ENCODE results near the gene BCL2A1.

BCL2A1 gene

DNA sequence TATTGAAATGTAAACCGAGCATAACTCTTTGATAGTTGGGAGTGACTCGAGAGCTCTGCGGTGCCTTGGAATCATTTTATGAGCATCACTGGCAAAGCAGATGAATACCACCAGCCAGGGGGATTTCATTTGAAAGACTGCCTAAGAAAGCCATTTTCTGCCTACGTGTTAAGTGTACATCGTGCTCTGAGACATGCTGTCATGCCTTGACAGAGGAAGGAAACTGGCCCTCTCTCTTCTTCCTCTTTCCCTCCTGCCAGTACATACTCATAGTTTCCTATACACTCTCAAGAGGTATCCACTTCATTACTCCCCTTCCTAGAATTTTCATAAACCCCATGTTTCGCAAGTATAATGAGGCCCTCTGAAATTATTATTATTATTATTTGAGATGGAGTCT lies 8.8 kb downstream of the BCL2A1 start:
- H3K27ac Mint-ChIP-seq: peak overlapping the region; percentile 85
- DNase-seq (no peak), ATAC-seq (replicated peaks) (peak; percentile 68 to 70)
- peaks cover 4 to 5% of the 10 kb centered on the region in 2 donors for H3K9me3 Mint-ChIP-seq
- peaks cover 22 to 53% of the 10 kb centered on the region in 2 donors for H3K4me1 Mint-ChIP-seq
- H3K36me3 Mint-ChIP-seq: peaks cover 43 to 52% of the 10 kb centered on the region in 2 donors
- H3K4me3 Mint-ChIP-seq: peak overlapping the region; percentile 27 to 43
- H3K27me3 Mint-ChIP-seq: no peaks in the 10 kb centered on the region

DNA sequence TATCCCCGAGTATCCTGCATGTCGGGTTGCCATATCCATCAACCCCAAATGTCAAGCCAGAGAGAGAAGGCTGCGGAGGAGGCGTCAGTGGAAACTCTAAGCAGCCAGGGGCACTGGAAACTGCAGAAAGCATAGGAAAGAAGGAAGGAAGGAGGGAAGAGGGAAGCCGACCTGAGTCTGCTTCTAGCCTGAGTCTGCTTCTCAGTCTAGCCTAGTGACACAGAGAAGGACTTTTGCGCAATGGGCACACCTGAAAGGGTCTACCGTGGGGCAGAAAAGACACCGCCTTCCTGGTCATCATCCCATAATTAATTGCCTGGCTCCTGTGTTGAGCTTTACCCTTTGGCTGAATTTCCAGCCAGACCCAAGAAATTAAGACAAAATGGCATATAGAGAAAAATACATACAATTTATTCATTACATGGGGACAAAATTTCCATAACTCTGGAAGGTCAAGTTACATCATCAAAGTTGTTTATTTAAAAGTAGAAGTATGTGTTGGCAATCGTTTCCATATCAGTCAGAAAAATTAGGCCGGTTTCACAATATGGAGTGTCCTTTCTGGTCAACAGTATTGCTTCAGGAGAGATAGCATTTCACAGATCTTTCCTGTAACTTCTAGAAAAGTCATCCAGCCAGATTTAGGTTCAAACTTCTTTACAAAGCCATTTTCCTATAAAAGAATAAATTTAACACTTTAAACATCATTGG lies 10.3 kb downstream of the BCL2A1 start:
- Mint-ChIP-seq H3K27ac (no peak overlapping the region), H3K4me1 (peaks cover 21 to 57% of the 10 kb centered on the region in 2 donors), H3K9me3 (peaks cover 4 to 5% of the 10 kb centered on the region in 2 donors), H3K4me3 (no peak overlapping the region), H3K36me3 (peaks cover 39 to 44% of the 10 kb centered on the region in 2 donors), H3K27me3 (no peaks in the 10 kb centered on the region)
- ATAC-seq (replicated peaks) (no peak), DNase-seq (no peak)

- ATAC-seq (replicated peaks) (no peak), DNase-seq (no peak)
- no peak overlapping the region for H3K27ac Mint-ChIP-seq
- H3K4me1 Mint-ChIP-seq: peaks cover 31 to 65% of the 10 kb centered on the region in 2 donors
- H3K27me3 Mint-ChIP-seq: no peaks in the 10 kb centered on the region
- peaks cover 26 to 29% of the 10 kb centered on the region in 2 donors for H3K36me3 Mint-ChIP-seq
- H3K4me3 Mint-ChIP-seq: no peak overlapping the region
- peaks cover 4% of the 10 kb centered on the region in 2 donors for H3K9me3 Mint-ChIP-seq
Measured at GRCh38 chr15:79957741-79958140, 13.3 kb downstream of the BCL2A1 start.

DNA sequence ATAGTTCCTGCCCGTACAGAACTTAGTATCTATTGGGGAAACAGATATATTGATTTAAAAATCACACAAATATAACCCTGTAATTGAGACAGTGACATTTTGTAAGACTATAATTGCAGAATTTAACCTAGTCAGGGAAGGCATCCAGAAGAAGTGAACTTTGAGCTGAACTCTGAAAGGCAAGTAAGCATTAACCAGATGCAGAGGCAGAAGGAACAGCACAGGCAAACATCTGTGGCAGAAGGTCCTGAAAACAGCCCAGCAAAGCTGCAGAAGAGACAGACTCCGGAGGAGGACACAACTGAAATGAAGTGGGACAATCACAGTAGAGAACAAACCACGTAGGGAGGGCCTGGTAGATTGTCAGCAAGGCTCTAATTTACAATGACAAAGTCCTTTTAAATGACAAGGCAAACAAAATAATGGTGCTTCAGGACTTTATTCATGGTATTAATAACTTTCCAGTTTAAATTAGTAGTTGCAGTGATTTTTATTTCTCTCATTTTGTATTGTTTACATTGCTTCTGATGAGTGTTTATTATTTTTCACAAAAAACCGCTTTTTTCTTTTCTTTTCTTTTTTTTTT lies 14.5 kb downstream of the BCL2A1 start:
- H3K27ac Mint-ChIP-seq: peak overlapping the region; percentile 75
- peaks cover 33 to 67% of the 10 kb centered on the region in 2 donors for H3K4me1 Mint-ChIP-seq
- ATAC-seq (replicated peaks) (no peak), DNase-seq (no peak)
- no peak overlapping the region for H3K4me3 Mint-ChIP-seq
- H3K36me3 Mint-ChIP-seq: peaks cover 19 to 21% of the 10 kb centered on the region in 2 donors
- H3K27me3 Mint-ChIP-seq: no peaks in the 10 kb centered on the region
- peaks cover 2 to 9% of the 10 kb centered on the region in 2 donors for H3K9me3 Mint-ChIP-seq

DNA sequence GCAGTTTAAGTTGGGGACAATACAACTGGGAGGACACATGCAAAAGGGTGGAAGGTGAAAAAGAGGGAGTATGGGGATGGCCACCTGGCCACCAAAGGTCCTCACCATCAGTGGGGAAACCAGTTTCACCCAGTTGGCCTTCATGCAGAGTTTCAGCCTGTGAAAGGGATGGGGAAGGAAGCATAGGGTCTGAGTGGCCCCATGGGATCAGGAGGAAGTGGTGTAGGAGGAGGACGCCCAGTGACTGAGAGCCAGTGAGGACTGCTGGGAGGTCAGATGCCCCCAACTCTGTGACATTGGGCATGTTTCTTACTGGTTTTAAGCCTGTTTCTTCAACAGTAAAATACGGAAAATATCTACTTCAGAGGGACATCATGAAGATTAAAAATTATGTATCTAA lies 16.3 kb downstream of the BCL2A1 start:
- Mint-ChIP-seq H3K4me3 (peak overlapping the region in 1 of 2 donors; percentile 14), H3K36me3 (peaks cover 11 to 12% of the 10 kb centered on the region in 2 donors), H3K9me3 (peaks cover 0 to 9% of the 10 kb centered on the region in 2 donors), H3K4me1 (peaks cover 31 to 60% of the 10 kb centered on the region in 2 donors), H3K27me3 (no peaks in the 10 kb centered on the region), H3K27ac (no peak overlapping the region)
- ATAC-seq (replicated peaks): no peak
- DNase-seq: no peak

DNA sequence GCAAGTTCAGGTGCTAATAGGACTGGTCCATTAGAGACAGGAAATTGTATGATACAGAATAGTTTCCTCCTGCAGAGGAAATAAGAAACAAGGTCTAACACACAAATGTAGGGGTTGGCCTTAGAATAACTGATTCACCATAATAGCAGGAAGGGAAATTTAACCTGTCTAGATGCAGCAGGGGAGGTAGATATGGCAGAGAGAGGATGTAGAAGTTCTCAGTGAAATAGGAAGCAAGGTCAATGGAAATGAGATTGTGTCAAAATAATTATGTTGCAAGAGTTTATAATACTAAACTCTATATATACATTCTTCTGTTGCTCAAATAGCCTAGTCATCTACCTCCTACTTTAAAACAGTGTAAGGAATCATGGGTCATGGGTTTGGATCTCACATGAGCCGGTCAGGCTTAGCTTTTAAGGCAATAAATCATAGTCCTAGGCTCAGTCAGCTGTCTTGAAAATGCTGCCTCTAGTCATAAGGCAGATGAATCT lies 17.0 kb downstream of the BCL2A1 start:
- ATAC-seq (replicated peaks): peak; percentile 22 to 31
- Mint-ChIP-seq H3K4me1 (peaks cover 29 to 61% of the 10 kb centered on the region in 2 donors), H3K9me3 (peaks cover 0 to 9% of the 10 kb centered on the region in 2 donors), H3K27ac (no peak overlapping the region), H3K27me3 (no peaks in the 10 kb centered on the region), H3K4me3 (no peak overlapping the region), H3K36me3 (peaks cover 5 to 8% of the 10 kb centered on the region in 2 donors)
- DNase-seq: no peak

DNA sequence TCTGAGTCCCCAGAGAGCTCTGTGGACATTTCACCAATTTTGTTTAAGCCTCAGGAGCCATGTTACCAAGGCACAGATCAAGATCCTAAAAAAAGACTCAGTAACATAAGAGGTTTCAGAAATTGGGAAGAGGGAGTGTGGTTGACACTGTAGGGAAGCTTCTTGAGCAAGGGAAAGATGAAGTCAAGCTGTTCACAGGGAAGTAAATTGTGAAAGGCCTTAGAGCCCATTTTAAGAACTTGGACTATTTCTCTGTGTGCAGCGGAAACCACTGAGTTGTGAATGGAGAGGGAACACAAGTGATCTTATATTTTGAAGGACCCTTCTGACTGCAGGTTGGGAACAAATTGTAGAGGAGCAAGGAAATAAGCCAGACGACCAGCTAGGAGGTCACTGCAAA lies 18.7 kb downstream of the BCL2A1 start:
- Mint-ChIP-seq H3K27ac (no peak overlapping the region), H3K4me1 (peaks cover 35 to 67% of the 10 kb centered on the region in 2 donors), H3K9me3 (peaks cover 0 to 9% of the 10 kb centered on the region in 2 donors), H3K4me3 (no peak overlapping the region), H3K27me3 (no peaks in the 10 kb centered on the region), H3K36me3 (peaks cover 2 to 4% of the 10 kb centered on the region in 2 donors)
- ATAC-seq (replicated peaks) (no peak), DNase-seq (no peak)

- Mint-ChIP-seq H3K4me3 (no peak overlapping the region), H3K36me3 (peaks cover 4% of the 10 kb centered on the region in 2 donors), H3K27me3 (no peaks in the 10 kb centered on the region), H3K9me3 (peaks cover 1 to 9% of the 10 kb centered on the region in 2 donors), H3K4me1 (peaks cover 32 to 53% of the 10 kb centered on the region in 2 donors), H3K27ac (no peak overlapping the region)
- no peak for ATAC-seq (replicated peaks)
- DNase-seq: no peak
Measured at GRCh38 chr15:79950247-79950646, 20.7 kb downstream of the BCL2A1 start.

- Mint-ChIP-seq H3K27ac (peak overlapping the region; percentile 28), H3K36me3 (peaks cover 0 to 4% of the 10 kb centered on the region in 2 donors), H3K4me3 (peak overlapping the region; percentile 27 to 30), H3K9me3 (peaks cover 1 to 5% of the 10 kb centered on the region in 2 donors), H3K4me1 (peaks cover 23 to 41% of the 10 kb centered on the region in 2 donors), H3K27me3 (peaks cover 0 to 4% of the 10 kb centered on the region in 2 donors)
- no peak for DNase-seq
- no peak for ATAC-seq (replicated peaks)
Measured at GRCh38 chr15:79948761-79949160, 22.2 kb downstream of the BCL2A1 start.

- Mint-ChIP-seq H3K36me3 (peaks cover 0 to 4% of the 10 kb centered on the region in 2 donors), H3K27me3 (peaks cover 0 to 4% of the 10 kb centered on the region in 2 donors), H3K9me3 (peaks cover 1 to 5% of the 10 kb centered on the region in 2 donors), H3K4me1 (peaks cover 18 to 35% of the 10 kb centered on the region in 2 donors), H3K27ac (peak overlapping the region; percentile 65), H3K4me3 (peak overlapping the region; percentile 47 to 53)
- ATAC-seq (replicated peaks): peak; percentile 78 to 83
- peak; percentile 15 for DNase-seq
Measured at GRCh38 chr15:79948095-79948695, 22.8 kb downstream of the BCL2A1 start.

GRCh38 chr15:79947009-79947408 lies 24.0 kb downstream of the BCL2A1 start:
- Mint-ChIP-seq H3K36me3 (peaks cover 0 to 4% of the 10 kb centered on the region in 2 donors), H3K27me3 (peaks cover 0 to 4% of the 10 kb centered on the region in 2 donors), H3K9me3 (peaks cover 0 to 1% of the 10 kb centered on the region in 2 donors), H3K4me1 (peaks cover 12 to 37% of the 10 kb centered on the region in 2 donors), H3K4me3 (peak overlapping the region in 1 of 2 donors; percentile 33), H3K27ac (peak overlapping the region; percentile 43)
- ATAC-seq (replicated peaks) (no peak), DNase-seq (no peak)

GRCh38 chr15:79944622-79945021 lies 26.4 kb downstream of the BCL2A1 start:
- Mint-ChIP-seq H3K9me3 (peaks cover 0 to 1% of the 10 kb centered on the region in 2 donors), H3K27ac (no peak overlapping the region), H3K4me3 (no peak overlapping the region), H3K36me3 (peaks cover 0 to 4% of the 10 kb centered on the region in 2 donors), H3K27me3 (peaks cover 0 to 4% of the 10 kb centered on the region in 2 donors), H3K4me1 (peaks cover 12 to 33% of the 10 kb centered on the region in 2 donors)
- ATAC-seq (replicated peaks) (no peak), DNase-seq (no peak)

- H3K27me3 Mint-ChIP-seq: peaks cover 0 to 8% of the 10 kb centered on the region in 2 donors
- peaks cover 0 to 3% of the 10 kb centered on the region in 2 donors for H3K36me3 Mint-ChIP-seq
- H3K27ac Mint-ChIP-seq: no peak overlapping the region
- peaks cover 10 to 29% of the 10 kb centered on the region in 2 donors for H3K4me1 Mint-ChIP-seq
- DNase-seq (no peak), ATAC-seq (replicated peaks) (peak in 1 of 2 donors; percentile 33)
- H3K4me3 Mint-ChIP-seq: no peak overlapping the region
- H3K9me3 Mint-ChIP-seq: peaks cover 0 to 1% of the 10 kb centered on the region in 2 donors
Measured at GRCh38 chr15:79943820-79944219, 27.2 kb downstream of the BCL2A1 start.

Measured in stimulated activated naive B cell treated with anti-CD40 and anti-IgM and Interleukin-4, amounts not matched to agents 10 μg/mL and 1 μg/mL and 100 μg/mL, for 72 hours (primary cell).